Neural crest cell (in vitro differentiated cells): Measurements from ENCODE around the gene C11orf91. TPM values are rescaled to one million over a fixed set of nuclear protein-coding genes. Genes with fewer than 3 reads are reported as not detected.
A peak's percentile ranks its signal among the peaks of the same experiment; 100 is the strongest.

Source experiments
- DNase-seq: peaks from one replicate; pipeline ENCODE4 v3.0.0; 2021; ENCODE audit warnings: low read depth, mixed read lengths, low spot score
- H3K27ac Mint-ChIP-seq: one replicate; pipeline ENCODE4 v1.8.0; 2021; ENCODE audit warnings: mild to moderate bottlenecking, mixed read lengths; ENCODE audit not compliant: unreplicated experiment
- H3K27me3 Mint-ChIP-seq: 2 replicates; pipeline ENCODE4 v1.8.0; 2021; ENCODE audit warnings: low read depth, mild to moderate bottlenecking, mixed read lengths
- H3K36me3 Mint-ChIP-seq: 2 replicates; pipeline ENCODE4 v1.8.0; 2021; ENCODE audit warnings: low read depth, mild to moderate bottlenecking, mixed read lengths
- H3K4me1 Mint-ChIP-seq: 2 replicates; pipeline ENCODE4 v1.8.0; 2021; ENCODE audit warnings: mixed read lengths
- H3K4me3 Mint-ChIP-seq: one replicate; pipeline ENCODE4 v1.8.0; 2021; ENCODE audit warnings: mild to moderate bottlenecking, mixed read lengths
- H3K9me3 Mint-ChIP-seq: 2 replicates; pipeline ENCODE4 v1.8.0; 2021; ENCODE audit warnings: mixed read lengths
- CTCF ChIP-seq: fragments of 200-600 bp; sonication (generic); conservative IDR thresholded peaks from 2 replicates; pipeline ENCODE4 v1.5.0; 2021; ENCODE audit warnings: antibody characterized with exemption, mild to moderate bottlenecking
- total RNA-seq: library from RNA; stranded (reverse); gene quantifications from 2 replicates; pipeline ENCODE4 v1.2.1, GENCODE V29; 2021

The C11orf91 gene
- total RNA-seq, 1 donor from 2014 or later, result 0.68 TPM

- H3K36me3 Mint-ChIP-seq, result peaks cover 7% of the 10 kb centered on the region
- no peak for TF ChIP-seq CTCF
- H3K9me3 Mint-ChIP-seq, result no peaks in the 10 kb centered on the region
- DNase-seq, result no peak
- peak overlapping the region; percentile 5 for H3K27ac Mint-ChIP-seq
- peaks cover 33% of the 10 kb centered on the region for H3K4me1 Mint-ChIP-seq
- no peak overlapping the region for H3K4me3 Mint-ChIP-seq
- H3K27me3 Mint-ChIP-seq, result no peaks in the 10 kb centered on the region
These were observed 30.2 kb downstream of the C11orf91 start for GRCh38 chr11:33670250-33671011.

GRCh38 chr11:33669598-33670249 is 30.9 kb downstream of the C11orf91 start:
- Mint-ChIP-seq H3K9me3 (no peaks in the 10 kb centered on the region), H3K4me1 (peaks cover 38% of the 10 kb centered on the region), H3K27ac (no peak overlapping the region), H3K27me3 (no peaks in the 10 kb centered on the region), H3K4me3 (no peak overlapping the region), H3K36me3 (peaks cover 7% of the 10 kb centered on the region)
- no peak for TF ChIP-seq CTCF
- no peak for DNase-seq

GRCh38 chr11:33668951-33669596 is 31.6 kb downstream of the C11orf91 start:
- no peak for DNase-seq
- Mint-ChIP-seq H3K36me3 (peaks cover 13% of the 10 kb centered on the region), H3K27me3 (no peaks in the 10 kb centered on the region), H3K4me1 (peaks cover 43% of the 10 kb centered on the region), H3K4me3 (no peak overlapping the region), H3K27ac (no peak overlapping the region), H3K9me3 (no peaks in the 10 kb centered on the region)
- no peak for TF ChIP-seq CTCF

GRCh38 chr11:33668468-33668825 is 32.2 kb downstream of the C11orf91 start:
- H3K9me3 Mint-ChIP-seq, result no peaks in the 10 kb centered on the region
- no peak overlapping the region for H3K27ac Mint-ChIP-seq
- no peak for DNase-seq
- H3K4me3 Mint-ChIP-seq, result no peak overlapping the region
- no peaks in the 10 kb centered on the region for H3K27me3 Mint-ChIP-seq
- peaks cover 43% of the 10 kb centered on the region for H3K4me1 Mint-ChIP-seq
- peaks cover 10% of the 10 kb centered on the region for H3K36me3 Mint-ChIP-seq
- TF ChIP-seq CTCF, result no peak

GRCh38 chr11:33667819-33668467 is 32.7 kb downstream of the C11orf91 start:
- H3K27ac Mint-ChIP-seq, result no peak overlapping the region
- no peaks in the 10 kb centered on the region for H3K9me3 Mint-ChIP-seq
- peaks cover 9% of the 10 kb centered on the region for H3K36me3 Mint-ChIP-seq
- no peaks in the 10 kb centered on the region for H3K27me3 Mint-ChIP-seq
- no peak overlapping the region for H3K4me3 Mint-ChIP-seq
- H3K4me1 Mint-ChIP-seq, result peaks cover 43% of the 10 kb centered on the region
- no peak for DNase-seq
- TF ChIP-seq CTCF, result no peak
